Measurements from ENCODE around the gene TAPBP. TPM values are rescaled to one million over a fixed set of nuclear protein-coding genes. Genes with fewer than 3 reads are reported as not detected.

TAPBP gene
- total RNA-seq, 1 donor from 2014 or later: 16.2 TPM

GRCh38 chr6:33259032-33259431, 54.8 kb downstream of the TAPBP start:
- H3K27ac Mint-ChIP-seq (ENCODE audit: unreplicated experiment): no peak overlapping the region
- H3K4me3 Mint-ChIP-seq: no peak overlapping the region
- peaks cover 14% of the 10 kb centered on the region for H3K36me3 Mint-ChIP-seq (ENCODE audit: low read depth)
- no peaks in the 10 kb centered on the region for H3K4me1 Mint-ChIP-seq
- DNase-seq (ENCODE audit: low read depth, low spot score): no peak
- TF ChIP-seq CTCF (conservative IDR thresholded peaks at IDR 0.05): no peak
- no peaks in the 10 kb centered on the region for H3K9me3 Mint-ChIP-seq
- no peaks in the 10 kb centered on the region for H3K27me3 Mint-ChIP-seq (ENCODE audit: low read depth)

GRCh38 chr6:33254591-33254990, 59.3 kb downstream of the TAPBP start:
- peaks cover 10% of the 10 kb centered on the region for H3K36me3 Mint-ChIP-seq (ENCODE audit: low read depth)
- no peaks in the 10 kb centered on the region for H3K9me3 Mint-ChIP-seq
- H3K4me1 Mint-ChIP-seq: peaks cover 16% of the 10 kb centered on the region

GRCh38 chr6:33252759-33253158, 61.1 kb downstream of the TAPBP start:
- H3K9me3 Mint-ChIP-seq: no peaks in the 10 kb centered on the region
- no peak overlapping the region for H3K27ac Mint-ChIP-seq (ENCODE audit: unreplicated experiment)
- no peak for TF ChIP-seq CTCF (conservative IDR thresholded peaks at IDR 0.05)
- no peaks in the 10 kb centered on the region for H3K27me3 Mint-ChIP-seq (ENCODE audit: low read depth)
- peaks cover 10% of the 10 kb centered on the region for H3K36me3 Mint-ChIP-seq (ENCODE audit: low read depth)
- H3K4me1 Mint-ChIP-seq: peaks cover 34% of the 10 kb centered on the region
- no peak overlapping the region for H3K4me3 Mint-ChIP-seq
- no peak for DNase-seq (ENCODE audit: low read depth, low spot score)

More at GRCh38 chr6:33254591-33254990, 59.3 kb downstream of the TAPBP start:
- no peak for TF ChIP-seq CTCF (conservative IDR thresholded peaks at IDR 0.05)
- Mint-ChIP-seq H3K27ac (ENCODE audit: unreplicated experiment) (no peak overlapping the region), H3K27me3 (ENCODE audit: low read depth) (no peaks in the 10 kb centered on the region), H3K4me3 (no peak overlapping the region)
- DNase-seq (ENCODE audit: low read depth, low spot score): no peak

GRCh38 chr6:33251395-33252012, 62.4 kb downstream of the TAPBP start:
- peaks cover 34% of the 10 kb centered on the region for H3K4me1 Mint-ChIP-seq
- H3K36me3 Mint-ChIP-seq (ENCODE audit: low read depth): peaks cover 10% of the 10 kb centered on the region
- H3K9me3 Mint-ChIP-seq: no peaks in the 10 kb centered on the region
- H3K27ac Mint-ChIP-seq (ENCODE audit: unreplicated experiment): no peak overlapping the region
- peak overlapping the region; percentile 65 for H3K4me3 Mint-ChIP-seq
- H3K27me3 Mint-ChIP-seq (ENCODE audit: low read depth): peaks cover 3% of the 10 kb centered on the region
- no peak for TF ChIP-seq CTCF (conservative IDR thresholded peaks at IDR 0.05)
- no peak for DNase-seq (ENCODE audit: low read depth, low spot score)

GRCh38 chr6:33250731-33251130, 63.1 kb downstream of the TAPBP start:
- Mint-ChIP-seq H3K27me3 (ENCODE audit: low read depth) (peaks cover 4% of the 10 kb centered on the region), H3K4me1 (peaks cover 34% of the 10 kb centered on the region), H3K36me3 (ENCODE audit: low read depth) (peaks cover 8% of the 10 kb centered on the region), H3K4me3 (peak overlapping the region; percentile 87), H3K27ac (ENCODE audit: unreplicated experiment) (no peak overlapping the region), H3K9me3 (no peaks in the 10 kb centered on the region)
- no peak for DNase-seq (ENCODE audit: low read depth, low spot score)
- TF ChIP-seq CTCF (conservative IDR thresholded peaks at IDR 0.05): no peak

Data from neural crest cell (in vitro differentiated cells).